ENCODE results near the gene ZNF341. TPM values are rescaled to one million over a fixed set of nuclear protein-coding genes. Genes with fewer than 3 reads are reported as not detected.

ZNF341 gene
- total and polyA plus RNA-seq, 9 of the 15 experiments (the other 6 are each of a cell fraction or from before 2014, with no cell fraction given), result 0.08 to 2.6 (median 1.0) TPM

DNA sequence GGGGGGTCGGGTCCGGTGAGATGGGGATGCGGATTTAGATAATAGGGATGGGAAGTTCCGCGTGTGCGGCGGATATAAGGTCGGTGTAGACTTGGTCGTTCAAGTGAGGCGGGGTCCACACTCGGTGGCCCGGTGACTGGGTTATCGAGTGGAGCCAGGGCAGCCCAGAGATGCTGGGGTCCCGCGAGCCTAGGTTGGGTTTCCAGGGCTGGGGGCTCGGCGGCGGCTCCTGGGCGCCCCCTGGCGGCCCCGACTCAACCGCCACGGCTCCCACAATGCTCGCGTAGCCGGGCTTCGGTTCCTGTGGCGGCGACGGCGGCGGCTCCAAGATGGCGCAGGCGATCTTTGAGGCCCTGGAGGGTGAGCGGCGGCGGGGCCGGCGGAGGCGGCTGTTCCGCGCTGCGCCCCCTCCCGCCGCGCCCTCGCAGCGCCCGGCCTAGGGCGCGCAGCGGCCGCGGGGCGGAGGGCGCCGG, at the start of gene ZNF341 (continued):
- TF ChIP-seq, protein P1, sequence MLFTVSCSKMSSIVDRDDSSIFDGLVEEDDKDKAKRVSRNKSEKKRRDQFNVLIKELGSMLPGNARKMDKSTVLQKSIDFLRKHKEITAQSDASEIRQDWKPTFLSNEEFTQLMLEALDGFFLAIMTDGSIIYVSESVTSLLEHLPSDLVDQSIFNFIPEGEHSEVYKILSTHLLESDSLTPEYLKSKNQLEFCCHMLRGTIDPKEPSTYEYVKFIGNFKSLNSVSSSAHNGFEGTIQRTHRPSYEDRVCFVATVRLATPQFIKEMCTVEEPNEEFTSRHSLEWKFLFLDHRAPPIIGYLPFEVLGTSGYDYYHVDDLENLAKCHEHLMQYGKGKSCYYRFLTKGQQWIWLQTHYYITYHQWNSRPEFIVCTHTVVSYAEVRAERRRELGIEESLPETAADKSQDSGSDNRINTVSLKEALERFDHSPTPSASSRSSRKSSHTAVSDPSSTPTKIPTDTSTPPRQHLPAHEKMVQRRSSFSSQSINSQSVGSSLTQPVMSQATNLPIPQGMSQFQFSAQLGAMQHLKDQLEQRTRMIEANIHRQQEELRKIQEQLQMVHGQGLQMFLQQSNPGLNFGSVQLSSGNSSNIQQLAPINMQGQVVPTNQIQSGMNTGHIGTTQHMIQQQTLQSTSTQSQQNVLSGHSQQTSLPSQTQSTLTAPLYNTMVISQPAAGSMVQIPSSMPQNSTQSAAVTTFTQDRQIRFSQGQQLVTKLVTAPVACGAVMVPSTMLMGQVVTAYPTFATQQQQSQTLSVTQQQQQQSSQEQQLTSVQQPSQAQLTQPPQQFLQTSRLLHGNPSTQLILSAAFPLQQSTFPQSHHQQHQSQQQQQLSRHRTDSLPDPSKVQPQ (CRISPR knock-in tag; IDR thresholded peaks at IDR 0.05; ENCODE audit: borderline replicate concordance), result no peak
- TF ChIP-seq, protein P2, sequence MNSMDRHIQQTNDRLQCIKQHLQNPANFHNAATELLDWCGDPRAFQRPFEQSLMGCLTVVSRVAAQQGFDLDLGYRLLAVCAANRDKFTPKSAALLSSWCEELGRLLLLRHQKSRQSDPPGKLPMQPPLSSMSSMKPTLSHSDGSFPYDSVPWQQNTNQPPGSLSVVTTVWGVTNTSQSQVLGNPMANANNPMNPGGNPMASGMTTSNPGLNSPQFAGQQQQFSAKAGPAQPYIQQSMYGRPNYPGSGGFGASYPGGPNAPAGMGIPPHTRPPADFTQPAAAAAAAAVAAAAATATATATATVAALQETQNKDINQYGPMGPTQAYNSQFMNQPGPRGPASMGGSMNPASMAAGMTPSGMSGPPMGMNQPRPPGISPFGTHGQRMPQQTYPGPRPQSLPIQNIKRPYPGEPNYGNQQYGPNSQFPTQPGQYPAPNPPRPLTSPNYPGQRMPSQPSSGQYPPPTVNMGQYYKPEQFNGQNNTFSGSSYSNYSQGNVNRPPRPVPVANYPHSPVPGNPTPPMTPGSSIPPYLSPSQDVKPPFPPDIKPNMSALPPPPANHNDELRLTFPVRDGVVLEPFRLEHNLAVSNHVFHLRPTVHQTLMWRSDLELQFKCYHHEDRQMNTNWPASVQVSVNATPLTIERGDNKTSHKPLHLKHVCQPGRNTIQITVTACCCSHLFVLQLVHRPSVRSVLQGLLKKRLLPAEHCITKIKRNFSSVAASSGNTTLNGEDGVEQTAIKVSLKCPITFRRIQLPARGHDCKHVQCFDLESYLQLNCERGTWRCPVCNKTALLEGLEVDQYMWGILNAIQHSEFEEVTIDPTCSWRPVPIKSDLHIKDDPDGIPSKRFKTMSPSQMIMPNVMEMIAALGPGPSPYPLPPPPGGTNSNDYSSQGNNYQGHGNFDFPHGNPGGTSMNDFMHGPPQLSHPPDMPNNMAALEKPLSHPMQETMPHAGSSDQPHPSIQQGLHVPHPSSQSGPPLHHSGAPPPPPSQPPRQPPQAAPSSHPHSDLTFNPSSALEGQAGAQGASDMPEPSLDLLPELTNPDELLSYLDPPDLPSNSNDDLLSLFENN (IDR thresholded peaks at IDR 0.05; ENCODE audit: low read depth in 2 of 2, low read length in 2 of 2), result no peak
- no peak for TF ChIP-seq ZNF57 (CRISPR knock-in tag; IDR thresholded peaks at IDR 0.05)
- no peak for TF ChIP-seq NFE2L1 (tag; IDR thresholded peaks at IDR 0.05; ENCODE audit: borderline replicate concordance, low read depth)
- no peak for TF ChIP-seq SMARCE1 (IDR thresholded peaks at IDR 0.05)
- TF ChIP-seq STAT5B (CRISPR knock-in tag; IDR thresholded peaks at IDR 0.05), result no peak
- TF ChIP-seq SREBF1 (IDR thresholded peaks at IDR 0.05; ENCODE audit: borderline replicate concordance, low read depth, low read length), result no peak
- peak; percentile 72; the same call in 1 of the 2 replicates for TF ChIP-seq ZSCAN29 (IDR thresholded peaks at IDR 0.05)
- TF ChIP-seq, protein P3, sequence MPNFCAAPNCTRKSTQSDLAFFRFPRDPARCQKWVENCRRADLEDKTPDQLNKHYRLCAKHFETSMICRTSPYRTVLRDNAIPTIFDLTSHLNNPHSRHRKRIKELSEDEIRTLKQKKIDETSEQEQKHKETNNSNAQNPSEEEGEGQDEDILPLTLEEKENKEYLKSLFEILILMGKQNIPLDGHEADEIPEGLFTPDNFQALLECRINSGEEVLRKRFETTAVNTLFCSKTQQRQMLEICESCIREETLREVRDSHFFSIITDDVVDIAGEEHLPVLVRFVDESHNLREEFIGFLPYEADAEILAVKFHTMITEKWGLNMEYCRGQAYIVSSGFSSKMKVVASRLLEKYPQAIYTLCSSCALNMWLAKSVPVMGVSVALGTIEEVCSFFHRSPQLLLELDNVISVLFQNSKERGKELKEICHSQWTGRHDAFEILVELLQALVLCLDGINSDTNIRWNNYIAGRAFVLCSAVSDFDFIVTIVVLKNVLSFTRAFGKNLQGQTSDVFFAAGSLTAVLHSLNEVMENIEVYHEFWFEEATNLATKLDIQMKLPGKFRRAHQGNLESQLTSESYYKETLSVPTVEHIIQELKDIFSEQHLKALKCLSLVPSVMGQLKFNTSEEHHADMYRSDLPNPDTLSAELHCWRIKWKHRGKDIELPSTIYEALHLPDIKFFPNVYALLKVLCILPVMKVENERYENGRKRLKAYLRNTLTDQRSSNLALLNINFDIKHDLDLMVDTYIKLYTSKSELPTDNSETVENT (CRISPR knock-in tag; IDR thresholded peaks at IDR 0.05), result no peak
- TF ChIP-seq EZH2 (IDR thresholded peaks at IDR 0.05; ENCODE audit: borderline replicate concordance, low read depth, low read length), result no peak
- TF ChIP-seq DMBX1 (CRISPR knock-in tag; IDR thresholded peaks at IDR 0.05; ENCODE audit: borderline replicate concordance), result no peak
- peak in 1 of 2 experiments; percentile 84; a peak in 1 of 4 replicates for TF ChIP-seq NONO (IDR thresholded peaks at IDR 0.05; ENCODE audit: low read depth in 2 of 2, low read length in 1 of 2)
- TF ChIP-seq, protein P4, sequence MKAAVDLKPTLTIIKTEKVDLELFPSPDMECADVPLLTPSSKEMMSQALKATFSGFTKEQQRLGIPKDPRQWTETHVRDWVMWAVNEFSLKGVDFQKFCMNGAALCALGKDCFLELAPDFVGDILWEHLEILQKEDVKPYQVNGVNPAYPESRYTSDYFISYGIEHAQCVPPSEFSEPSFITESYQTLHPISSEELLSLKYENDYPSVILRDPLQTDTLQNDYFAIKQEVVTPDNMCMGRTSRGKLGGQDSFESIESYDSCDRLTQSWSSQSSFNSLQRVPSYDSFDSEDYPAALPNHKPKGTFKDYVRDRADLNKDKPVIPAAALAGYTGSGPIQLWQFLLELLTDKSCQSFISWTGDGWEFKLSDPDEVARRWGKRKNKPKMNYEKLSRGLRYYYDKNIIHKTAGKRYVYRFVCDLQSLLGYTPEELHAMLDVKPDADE (conservative IDR thresholded peaks at IDR 0.05; ENCODE audit: control insufficient read depth, low read depth, low read length), result no peak
- no peak for TF ChIP-seq SMAD2 (IDR thresholded peaks at IDR 0.05; ENCODE audit: low read depth, low read length)

Measured in K562 (cell line).